ENCODE data around the gene ZNF280D.

ZNF280D gene

GRCh38 chr15:56679225-56679624 lies 54.1 kb downstream of the ZNF280D start:
- no peak for DNase-seq (ENCODE audit: low read depth in 1 of 2, low spot score in 1 of 2)
- in situ Hi-C loops (cut with HindIII; ENCODE audit: low pct_unique_long_range_greater_than_20kb, low sequenced_read_pairs): no loop called here
- TF ChIP-seq JUND (IDR thresholded peaks at IDR 0.05; ENCODE audit: low read depth): no peak

GRCh38 chr15:56678571-56678970 lies 54.7 kb downstream of the ZNF280D start:
- in situ Hi-C loops (cut with HindIII; ENCODE audit: low pct_unique_long_range_greater_than_20kb, low sequenced_read_pairs): no loop called here
- TF ChIP-seq JUND (IDR thresholded peaks at IDR 0.05; ENCODE audit: low read depth): no peak
- no peak for DNase-seq (ENCODE audit: low read depth in 1 of 2, low spot score in 1 of 2)

- no peak for TF ChIP-seq JUND (IDR thresholded peaks at IDR 0.05; ENCODE audit: low read depth)
- in situ Hi-C loops (cut with HindIII; ENCODE audit: low pct_unique_long_range_greater_than_20kb, low sequenced_read_pairs): no loop called here
- no peak for DNase-seq (ENCODE audit: low read depth in 1 of 2, low spot score in 1 of 2)
Observed at GRCh38 chr15:56677271-56677670, 56.0 kb downstream of the ZNF280D start.

GRCh38 chr15:56675930-56676329 lies 57.4 kb downstream of the ZNF280D start:
- in situ Hi-C loops (cut with HindIII; ENCODE audit: low pct_unique_long_range_greater_than_20kb, low sequenced_read_pairs): no loop called here
- no peak for TF ChIP-seq JUND (IDR thresholded peaks at IDR 0.05; ENCODE audit: low read depth)

GRCh38 chr15:56674857-56675256 lies 58.5 kb downstream of the ZNF280D start:
- TF ChIP-seq JUND (IDR thresholded peaks at IDR 0.05; ENCODE audit: low read depth): no peak
- in situ Hi-C loops (cut with HindIII; ENCODE audit: low pct_unique_long_range_greater_than_20kb, low sequenced_read_pairs): no loop called here
- no peak for DNase-seq (ENCODE audit: low read depth in 1 of 2, low spot score in 1 of 2)

More at GRCh38 chr15:56675930-56676329, 57.4 kb downstream of the ZNF280D start:
- no peak for DNase-seq (ENCODE audit: low read depth in 1 of 2, low spot score in 1 of 2)

- TF ChIP-seq JUND (IDR thresholded peaks at IDR 0.05; ENCODE audit: low read depth): no peak
- no peak for DNase-seq (ENCODE audit: low read depth in 1 of 2, low spot score in 1 of 2)
- in situ Hi-C loops (cut with HindIII; ENCODE audit: low pct_unique_long_range_greater_than_20kb, low sequenced_read_pairs): no loop called here
Observed at GRCh38 chr15:56672721-56673120, 60.6 kb downstream of the ZNF280D start.

- no peak for DNase-seq (ENCODE audit: low read depth in 1 of 2, low spot score in 1 of 2)
- no peak for TF ChIP-seq JUND (IDR thresholded peaks at IDR 0.05; ENCODE audit: low read depth)
- in situ Hi-C loops (cut with HindIII; ENCODE audit: low pct_unique_long_range_greater_than_20kb, low sequenced_read_pairs): no loop called here
Observed at GRCh38 chr15:56667517-56667916, 65.8 kb downstream of the ZNF280D start.

- no peak for DNase-seq (ENCODE audit: low read depth in 1 of 2, low spot score in 1 of 2)
- in situ Hi-C loops (cut with HindIII; ENCODE audit: low pct_unique_long_range_greater_than_20kb, low sequenced_read_pairs): no loop called here
Observed at GRCh38 chr15:56660943-56661342, 72.4 kb downstream of the ZNF280D start.

GRCh38 chr15:56659197-56659596 lies 74.1 kb downstream of the ZNF280D start:
- no peak for DNase-seq (ENCODE audit: low read depth in 1 of 2, low spot score in 1 of 2)
- TF ChIP-seq JUND (IDR thresholded peaks at IDR 0.05; ENCODE audit: low read depth): no peak
- in situ Hi-C loops (cut with HindIII; ENCODE audit: low pct_unique_long_range_greater_than_20kb, low sequenced_read_pairs): no loop called here

More at GRCh38 chr15:56660943-56661342, 72.4 kb downstream of the ZNF280D start:
- TF ChIP-seq JUND (IDR thresholded peaks at IDR 0.05; ENCODE audit: low read depth): no peak

- TF ChIP-seq JUND (IDR thresholded peaks at IDR 0.05; ENCODE audit: low read depth): no peak
- DNase-seq (ENCODE audit: low read depth in 1 of 2, low spot score in 1 of 2): peak in 1 of 2 experiments; percentile 3
- in situ Hi-C loops (cut with HindIII; ENCODE audit: low pct_unique_long_range_greater_than_20kb, low sequenced_read_pairs): no loop called here
Observed at GRCh38 chr15:56654624-56655023, 78.7 kb downstream of the ZNF280D start.

- no peak for TF ChIP-seq JUND (IDR thresholded peaks at IDR 0.05; ENCODE audit: low read depth)
- DNase-seq (ENCODE audit: low read depth in 1 of 2, low spot score in 1 of 2): no peak
- in situ Hi-C loops (cut with HindIII; ENCODE audit: low pct_unique_long_range_greater_than_20kb, low sequenced_read_pairs): no loop called here
Observed at GRCh38 chr15:56654216-56654615, 79.1 kb downstream of the ZNF280D start.

GRCh38 chr15:56653787-56654186 lies 79.5 kb downstream of the ZNF280D start:
- in situ Hi-C loops (cut with HindIII; ENCODE audit: low pct_unique_long_range_greater_than_20kb, low sequenced_read_pairs): no loop called here
- no peak for DNase-seq (ENCODE audit: low read depth in 1 of 2, low spot score in 1 of 2)

GRCh38 chr15:56653107-56653506 lies 80.2 kb downstream of the ZNF280D start:
- in situ Hi-C loops (cut with HindIII; ENCODE audit: low pct_unique_long_range_greater_than_20kb, low sequenced_read_pairs): no loop called here
- no peak for TF ChIP-seq JUND (IDR thresholded peaks at IDR 0.05; ENCODE audit: low read depth)
- no peak for DNase-seq (ENCODE audit: low read depth in 1 of 2, low spot score in 1 of 2)

More at GRCh38 chr15:56653787-56654186, 79.5 kb downstream of the ZNF280D start:
- TF ChIP-seq JUND (IDR thresholded peaks at IDR 0.05; ENCODE audit: low read depth): no peak

GRCh38 chr15:56648311-56648710 lies 85.0 kb downstream of the ZNF280D start:
- DNase-seq (ENCODE audit: low read depth in 1 of 2, low spot score in 1 of 2): no peak
- in situ Hi-C loops (cut with HindIII; ENCODE audit: low pct_unique_long_range_greater_than_20kb, low sequenced_read_pairs): no loop called here
- no peak for TF ChIP-seq JUND (IDR thresholded peaks at IDR 0.05; ENCODE audit: low read depth)
